ENCODE measurements around the gene IKBKG.

- TF ChIP-seq POLR2A (IDR thresholded peaks at IDR 0.05), result no peak
- TF ChIP-seq, protein P1, sequence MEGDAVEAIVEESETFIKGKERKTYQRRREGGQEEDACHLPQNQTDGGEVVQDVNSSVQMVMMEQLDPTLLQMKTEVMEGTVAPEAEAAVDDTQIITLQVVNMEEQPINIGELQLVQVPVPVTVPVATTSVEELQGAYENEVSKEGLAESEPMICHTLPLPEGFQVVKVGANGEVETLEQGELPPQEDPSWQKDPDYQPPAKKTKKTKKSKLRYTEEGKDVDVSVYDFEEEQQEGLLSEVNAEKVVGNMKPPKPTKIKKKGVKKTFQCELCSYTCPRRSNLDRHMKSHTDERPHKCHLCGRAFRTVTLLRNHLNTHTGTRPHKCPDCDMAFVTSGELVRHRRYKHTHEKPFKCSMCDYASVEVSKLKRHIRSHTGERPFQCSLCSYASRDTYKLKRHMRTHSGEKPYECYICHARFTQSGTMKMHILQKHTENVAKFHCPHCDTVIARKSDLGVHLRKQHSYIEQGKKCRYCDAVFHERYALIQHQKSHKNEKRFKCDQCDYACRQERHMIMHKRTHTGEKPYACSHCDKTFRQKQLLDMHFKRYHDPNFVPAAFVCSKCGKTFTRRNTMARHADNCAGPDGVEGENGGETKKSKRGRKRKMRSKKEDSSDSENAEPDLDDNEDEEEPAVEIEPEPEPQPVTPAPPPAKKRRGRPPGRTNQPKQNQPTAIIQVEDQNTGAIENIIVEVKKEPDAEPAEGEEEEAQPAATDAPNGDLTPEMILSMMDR (IDR thresholded peaks at IDR 0.05), result no peak
- no peak for TF ChIP-seq POLR2AphosphoS5 (IDR thresholded peaks at IDR 0.05; ENCODE audit: insufficient read depth in 1 of 2, low read depth in 1 of 2)
Measured at GRCh38 chrX:154502989-154503388, 44.4 kb upstream of the IKBKG start.

Data from vagina (tissue), 2 donors.